Panc1 (cell line): ENCODE measurements around the gene CRYZ.
"Not testable (repeated sequence)": the region's sequence is repeated elsewhere in the genome, so short reads cannot be mapped to it uniquely, and the experiment has no call there.

Experiments
- CTCF ChIP-seq: fragments of 450-650 bp; IDR thresholded peaks from 2 replicates; pipeline ENCODE4 v1.5.1; 2017; ENCODE audit warnings: mild to moderate bottlenecking
- SIN3A ChIP-seq: IDR thresholded peaks from 2 replicates; pipeline ENCODE4 v1.6.1; 2012; ENCODE audit warnings: low read depth, mild to moderate bottlenecking, low read length, moderate library complexity, borderline replicate concordance; ENCODE audit not compliant: insufficient read depth

DNA sequence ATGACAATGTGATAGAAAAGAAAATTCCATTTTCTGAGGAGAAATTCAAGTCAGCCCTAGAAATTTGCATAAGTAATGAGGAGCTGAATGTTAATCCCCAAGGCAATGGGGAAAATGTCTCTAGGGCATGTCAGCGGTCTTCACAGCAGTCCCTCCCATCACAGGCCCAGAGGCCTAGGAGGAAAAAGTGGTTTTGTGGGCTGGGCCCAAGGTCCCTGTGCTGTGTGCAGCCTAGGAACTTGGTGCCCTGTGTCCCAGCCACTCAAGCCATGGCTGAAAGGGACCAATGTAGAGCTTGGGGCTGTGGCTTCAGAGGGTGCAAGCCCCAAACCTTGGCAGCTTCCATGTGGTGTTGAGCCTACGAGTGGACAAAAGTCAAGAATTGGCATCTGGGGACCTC, 23.8 kb upstream of the CRYZ start:
- not testable (repeated sequence) for TF ChIP-seq SIN3A, CTCF
